NCI-H187 (cell line): ENCODE data around the gene MALT1.
"Not testable (repeated sequence)": the region's sequence is repeated elsewhere in the genome, so short reads cannot be mapped to it uniquely, and the experiment has no call there.

Source experiments
- DNase-seq, 2 experiments: peaks; one replicate each; lab custom pipeline; 2025; lab: John Stamatoyannopoulos, UW

Gene MALT1

GRCh38 chr18:58671111-58671631, at the start of gene MALT1:
MALT1 (plus strand) TSS chr18:58671465; CDS start chr18:58671644, 179 bp downstream.
- DNase-seq = peak; percentile 39 to 85

GRCh38 chr18:58624011-58624410, 47.3 kb upstream of the MALT1 start:
- no peak for DNase-seq

GRCh38 chr18:58625839-58626238, 45.4 kb upstream of the MALT1 start:
- no peak for DNase-seq

GRCh38 chr18:58630071-58630470, 41.2 kb upstream of the MALT1 start:
- DNase-seq = no peak

GRCh38 chr18:58631301-58631700, 40.0 kb upstream of the MALT1 start:
- DNase-seq = no peak

- DNase-seq = no peak
These were observed 38.7 kb upstream of the MALT1 start for GRCh38 chr18:58632552-58632951.

- DNase-seq = no peak
These were observed 37.4 kb upstream of the MALT1 start for GRCh38 chr18:58633874-58634273.

- DNase-seq = no peak
These were observed 35.4 kb upstream of the MALT1 start for GRCh38 chr18:58635891-58636290.

GRCh38 chr18:58637197-58637596, 34.1 kb upstream of the MALT1 start:
- DNase-seq = no peak

GRCh38 chr18:58637946-58638345, 33.3 kb upstream of the MALT1 start:
- no peak for DNase-seq

GRCh38 chr18:58638441-58638840, 32.8 kb upstream of the MALT1 start:
- DNase-seq = no peak

- DNase-seq = no peak
These were observed 32.0 kb upstream of the MALT1 start for GRCh38 chr18:58639237-58639636.

GRCh38 chr18:58639751-58640427, 31.4 kb upstream of the MALT1 start:
- no peak for DNase-seq

- no peak for DNase-seq
These were observed 30.8 kb upstream of the MALT1 start for GRCh38 chr18:58640428-58640805.

- no peak for DNase-seq
These were observed 30.2 kb upstream of the MALT1 start for GRCh38 chr18:58640891-58641610.

GRCh38 chr18:58643557-58643956, 27.7 kb upstream of the MALT1 start:
- not testable (repeated sequence) for DNase-seq

GRCh38 chr18:58645398-58645797, 25.9 kb upstream of the MALT1 start:
- no peak for DNase-seq

- DNase-seq = no peak
These were observed 24.9 kb upstream of the MALT1 start for GRCh38 chr18:58646334-58646862.

GRCh38 chr18:58649966-58650816, 21.1 kb upstream of the MALT1 start:
- DNase-seq = no peak

- DNase-seq = not testable (repeated sequence)
These were observed 20.4 kb upstream of the MALT1 start for GRCh38 chr18:58650830-58651229.

GRCh38 chr18:58653144-58653722, 18.0 kb upstream of the MALT1 start:
- not testable (repeated sequence) for DNase-seq
